ENCODE results near the gene CREB3L1.

Gene CREB3L1, protein sequence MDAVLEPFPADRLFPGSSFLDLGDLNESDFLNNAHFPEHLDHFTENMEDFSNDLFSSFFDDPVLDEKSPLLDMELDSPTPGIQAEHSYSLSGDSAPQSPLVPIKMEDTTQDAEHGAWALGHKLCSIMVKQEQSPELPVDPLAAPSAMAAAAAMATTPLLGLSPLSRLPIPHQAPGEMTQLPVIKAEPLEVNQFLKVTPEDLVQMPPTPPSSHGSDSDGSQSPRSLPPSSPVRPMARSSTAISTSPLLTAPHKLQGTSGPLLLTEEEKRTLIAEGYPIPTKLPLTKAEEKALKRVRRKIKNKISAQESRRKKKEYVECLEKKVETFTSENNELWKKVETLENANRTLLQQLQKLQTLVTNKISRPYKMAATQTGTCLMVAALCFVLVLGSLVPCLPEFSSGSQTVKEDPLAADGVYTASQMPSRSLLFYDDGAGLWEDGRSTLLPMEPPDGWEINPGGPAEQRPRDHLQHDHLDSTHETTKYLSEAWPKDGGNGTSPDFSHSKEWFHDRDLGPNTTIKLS

DNA sequence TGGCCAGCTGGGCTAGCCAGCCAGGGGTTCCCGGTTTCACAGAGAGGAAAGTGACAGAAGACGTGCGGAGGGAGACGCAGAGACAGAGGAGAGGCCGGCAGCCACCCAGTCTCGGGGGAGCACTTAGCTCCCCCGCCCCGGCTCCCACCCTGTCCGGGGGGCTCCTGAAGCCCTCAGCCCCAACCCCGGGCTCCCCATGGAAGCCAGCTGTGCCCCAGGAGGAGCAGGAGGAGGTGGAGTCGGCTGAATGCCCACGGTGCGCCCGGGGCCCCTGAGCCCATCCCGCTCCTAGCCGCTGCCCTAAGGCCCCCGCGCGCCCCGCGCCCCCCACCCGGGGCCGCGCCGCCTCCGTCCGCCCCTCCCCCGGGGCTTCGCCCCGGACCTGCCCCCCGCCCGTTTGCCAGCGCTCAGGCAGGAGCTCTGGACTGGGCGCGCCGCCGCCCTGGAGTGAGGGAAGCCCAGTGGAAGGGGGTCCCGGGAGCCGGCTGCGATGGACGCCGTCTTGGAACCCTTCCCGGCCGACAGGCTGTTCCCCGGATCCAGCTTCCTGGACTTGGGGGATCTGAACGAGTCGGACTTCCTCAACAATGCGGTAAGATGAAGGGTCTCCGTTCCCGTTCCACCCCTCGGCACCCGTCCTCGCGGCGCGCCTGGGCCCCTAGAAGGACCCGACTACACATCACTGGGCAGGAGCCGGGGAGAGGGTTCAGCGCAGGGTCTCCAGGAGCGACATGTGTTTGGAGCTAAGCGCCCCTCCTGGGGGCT is at the start of gene CREB3L1:
Gene CREB3L1 (plus strand): TSS at position 41 of the 765 bp plus-strand sequence. CDS start 450 bp downstream, at position 491.
- DNase-seq (ENCODE audit: extremely low read depth, low read depth) = no peak
- TF ChIP-seq, protein P1, sequence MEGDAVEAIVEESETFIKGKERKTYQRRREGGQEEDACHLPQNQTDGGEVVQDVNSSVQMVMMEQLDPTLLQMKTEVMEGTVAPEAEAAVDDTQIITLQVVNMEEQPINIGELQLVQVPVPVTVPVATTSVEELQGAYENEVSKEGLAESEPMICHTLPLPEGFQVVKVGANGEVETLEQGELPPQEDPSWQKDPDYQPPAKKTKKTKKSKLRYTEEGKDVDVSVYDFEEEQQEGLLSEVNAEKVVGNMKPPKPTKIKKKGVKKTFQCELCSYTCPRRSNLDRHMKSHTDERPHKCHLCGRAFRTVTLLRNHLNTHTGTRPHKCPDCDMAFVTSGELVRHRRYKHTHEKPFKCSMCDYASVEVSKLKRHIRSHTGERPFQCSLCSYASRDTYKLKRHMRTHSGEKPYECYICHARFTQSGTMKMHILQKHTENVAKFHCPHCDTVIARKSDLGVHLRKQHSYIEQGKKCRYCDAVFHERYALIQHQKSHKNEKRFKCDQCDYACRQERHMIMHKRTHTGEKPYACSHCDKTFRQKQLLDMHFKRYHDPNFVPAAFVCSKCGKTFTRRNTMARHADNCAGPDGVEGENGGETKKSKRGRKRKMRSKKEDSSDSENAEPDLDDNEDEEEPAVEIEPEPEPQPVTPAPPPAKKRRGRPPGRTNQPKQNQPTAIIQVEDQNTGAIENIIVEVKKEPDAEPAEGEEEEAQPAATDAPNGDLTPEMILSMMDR (IDR thresholded peaks at IDR 0.05; ENCODE audit: low read depth, low read length) = no peak

GRCh38 chr11:46229230-46229629 is 48.2 kb upstream of the CREB3L1 start:
- DNase-seq (ENCODE audit: extremely low read depth, low read depth) = no peak

GRCh38 chr11:46234311-46234710 is 43.2 kb upstream of the CREB3L1 start:
- TF ChIP-seq, protein P1 (IDR thresholded peaks at IDR 0.05; ENCODE audit: low read depth, low read length) = no peak

More at GRCh38 chr11:46229230-46229629, 48.2 kb upstream of the CREB3L1 start:
- TF ChIP-seq, protein P1 (IDR thresholded peaks at IDR 0.05; ENCODE audit: low read depth, low read length) = no peak

GRCh38 chr11:46235777-46236688 is 41.4 kb upstream of the CREB3L1 start:
- no peak for DNase-seq (ENCODE audit: extremely low read depth, low read depth)
- TF ChIP-seq, protein P1 (IDR thresholded peaks at IDR 0.05; ENCODE audit: low read depth, low read length) = no peak

More at GRCh38 chr11:46234311-46234710, 43.2 kb upstream of the CREB3L1 start:
- no peak for DNase-seq (ENCODE audit: extremely low read depth, low read depth)

GRCh38 chr11:46236918-46237247 is 40.6 kb upstream of the CREB3L1 start:
- no peak for DNase-seq (ENCODE audit: extremely low read depth, low read depth)
- TF ChIP-seq, protein P1 (IDR thresholded peaks at IDR 0.05; ENCODE audit: low read depth, low read length) = no peak

GRCh38 chr11:46237248-46238077 is 40.0 kb upstream of the CREB3L1 start:
- TF ChIP-seq, protein P1 (IDR thresholded peaks at IDR 0.05; ENCODE audit: low read depth, low read length) = no peak
- DNase-seq (ENCODE audit: extremely low read depth, low read depth) = peak; percentile 51
